Peyer's patch (tissue), 4 donors: Measurements from ENCODE around the gene USP47. TPM values are rescaled to one million over a fixed set of nuclear protein-coding genes. Genes with fewer than 3 reads are reported as not detected.

Source experiments
- DNase-seq, 3 donors: peaks; one replicate each; pipeline ENCODE4 v3.0.0-alpha.2; 2017 to 2019
- H3K27ac ChIP-seq, 4 donors: fragments of 200-600 bp; sonication (generic); one replicate each; pipeline ENCODE4 v1.5.1; 2016 to 2019
- H3K27me3 ChIP-seq, 2 donors: fragments of 200-600 bp; sonication (generic); one replicate each; pipeline ENCODE4 v1.5.1; 2019
- H3K36me3 ChIP-seq, 3 donors: fragments of 200-600 bp; sonication (generic); one replicate each; pipeline ENCODE4 v1.5.1; 2016 to 2019
- H3K4me1 ChIP-seq, 4 donors: fragments of 200-600 bp; sonication (generic); one replicate each; pipeline ENCODE4 v1.5.1; 2016 to 2019
- H3K4me3 ChIP-seq, 4 donors: fragments of 200-600 bp; sonication (generic); 1 replicate in 3 of 4; 2 replicates in 1 of 4; pipeline ENCODE4 v1.5.1; 2016 to 2019; ENCODE audit warnings: mild to moderate bottlenecking in 1 of 4
- H3K9me3 ChIP-seq, 4 donors: fragments of 200-600 bp; sonication (generic); one replicate each; pipeline ENCODE4 v1.5.1; 2016 to 2019; ENCODE audit warnings: mild to moderate bottlenecking in 1 of 4
- POLR2A ChIP-seq, 2 donors: fragments of 450-650 bp; IDR thresholded peaks; one replicate each; pipeline ENCODE4 v1.5.1; 2017; ENCODE audit warnings: antibody characterized with exemption in 2 of 2, mild to moderate bottlenecking in 2 of 2, moderate library complexity in 2 of 2
- total RNA-seq, 4 donors: library from RNA; depleted of rRNA; stranded (reverse); fragments of >200 nt; gene quantifications; one replicate each; pipeline ENCODE4 v1.1.0, GENCODE V29; 2016
- TF ChIP-seq, protein P1 (sequence below), 6 experiments: fragments of 450-650 bp in 4 of 6; fragments of 200-600 bp in 2 of 6; sonication (generic) in 1 of 6; IDR thresholded peaks; one replicate each; pipeline ENCODE4 v1.5.1; 2017 to 2019; ENCODE audit warnings: antibody characterized with exemption in 6 of 6, mild to moderate bottlenecking in 3 of 6, moderate library complexity in 1 of 6

USP47 gene
- total RNA-seq, 4 donors from 2014 or later: 62.5 to 170 (median 66.4) TPM

- no peak overlapping the region for H3K4me3 ChIP-seq
- H3K9me3 ChIP-seq: no peaks in the 10 kb centered on the region
- no peak for DNase-seq
- no peaks in the 10 kb centered on the region for H3K36me3 ChIP-seq
- H3K27me3 ChIP-seq: no peaks in the 10 kb centered on the region
- TF ChIP-seq, protein P1, sequence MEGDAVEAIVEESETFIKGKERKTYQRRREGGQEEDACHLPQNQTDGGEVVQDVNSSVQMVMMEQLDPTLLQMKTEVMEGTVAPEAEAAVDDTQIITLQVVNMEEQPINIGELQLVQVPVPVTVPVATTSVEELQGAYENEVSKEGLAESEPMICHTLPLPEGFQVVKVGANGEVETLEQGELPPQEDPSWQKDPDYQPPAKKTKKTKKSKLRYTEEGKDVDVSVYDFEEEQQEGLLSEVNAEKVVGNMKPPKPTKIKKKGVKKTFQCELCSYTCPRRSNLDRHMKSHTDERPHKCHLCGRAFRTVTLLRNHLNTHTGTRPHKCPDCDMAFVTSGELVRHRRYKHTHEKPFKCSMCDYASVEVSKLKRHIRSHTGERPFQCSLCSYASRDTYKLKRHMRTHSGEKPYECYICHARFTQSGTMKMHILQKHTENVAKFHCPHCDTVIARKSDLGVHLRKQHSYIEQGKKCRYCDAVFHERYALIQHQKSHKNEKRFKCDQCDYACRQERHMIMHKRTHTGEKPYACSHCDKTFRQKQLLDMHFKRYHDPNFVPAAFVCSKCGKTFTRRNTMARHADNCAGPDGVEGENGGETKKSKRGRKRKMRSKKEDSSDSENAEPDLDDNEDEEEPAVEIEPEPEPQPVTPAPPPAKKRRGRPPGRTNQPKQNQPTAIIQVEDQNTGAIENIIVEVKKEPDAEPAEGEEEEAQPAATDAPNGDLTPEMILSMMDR (IDR thresholded peaks at IDR 0.05): no peak
- TF ChIP-seq POLR2A (IDR thresholded peaks at IDR 0.05): no peak
- no peak overlapping the region for H3K27ac ChIP-seq
- H3K4me1 ChIP-seq: no peaks in the 10 kb centered on the region
Observed at GRCh38 chr11:11964774-11965150, 123.0 kb downstream of the USP47 start.

DNA sequence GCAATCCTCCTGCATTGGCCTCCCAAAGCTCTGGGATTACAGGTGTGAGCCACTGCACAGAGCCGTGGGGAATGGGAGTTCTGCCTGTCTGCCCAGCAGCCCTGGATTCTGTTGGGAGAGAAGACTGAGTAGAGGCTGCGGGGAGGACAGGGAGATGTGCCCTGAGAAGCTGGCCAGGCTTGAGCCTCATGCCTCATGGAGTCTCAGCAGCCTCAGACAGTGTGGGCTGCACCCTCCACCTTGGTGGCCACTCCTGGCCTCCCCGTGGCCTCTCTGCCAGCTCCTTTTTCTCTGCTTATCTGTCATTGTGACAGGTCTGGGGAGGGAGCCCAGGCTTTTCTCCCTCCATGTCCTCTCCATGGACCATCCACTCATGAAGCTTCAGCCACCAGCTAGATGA, 123.4 kb downstream of the USP47 start:
- Histone ChIP-seq H3K4me3 (no peak overlapping the region), H3K27ac (no peak overlapping the region), H3K4me1 (no peaks in the 10 kb centered on the region), H3K36me3 (no peaks in the 10 kb centered on the region), H3K9me3 (no peaks in the 10 kb centered on the region), H3K27me3 (no peaks in the 10 kb centered on the region)
- no peak for DNase-seq
- TF ChIP-seq, protein P1 (IDR thresholded peaks at IDR 0.05): no peak
- TF ChIP-seq POLR2A (IDR thresholded peaks at IDR 0.05): no peak

DNA sequence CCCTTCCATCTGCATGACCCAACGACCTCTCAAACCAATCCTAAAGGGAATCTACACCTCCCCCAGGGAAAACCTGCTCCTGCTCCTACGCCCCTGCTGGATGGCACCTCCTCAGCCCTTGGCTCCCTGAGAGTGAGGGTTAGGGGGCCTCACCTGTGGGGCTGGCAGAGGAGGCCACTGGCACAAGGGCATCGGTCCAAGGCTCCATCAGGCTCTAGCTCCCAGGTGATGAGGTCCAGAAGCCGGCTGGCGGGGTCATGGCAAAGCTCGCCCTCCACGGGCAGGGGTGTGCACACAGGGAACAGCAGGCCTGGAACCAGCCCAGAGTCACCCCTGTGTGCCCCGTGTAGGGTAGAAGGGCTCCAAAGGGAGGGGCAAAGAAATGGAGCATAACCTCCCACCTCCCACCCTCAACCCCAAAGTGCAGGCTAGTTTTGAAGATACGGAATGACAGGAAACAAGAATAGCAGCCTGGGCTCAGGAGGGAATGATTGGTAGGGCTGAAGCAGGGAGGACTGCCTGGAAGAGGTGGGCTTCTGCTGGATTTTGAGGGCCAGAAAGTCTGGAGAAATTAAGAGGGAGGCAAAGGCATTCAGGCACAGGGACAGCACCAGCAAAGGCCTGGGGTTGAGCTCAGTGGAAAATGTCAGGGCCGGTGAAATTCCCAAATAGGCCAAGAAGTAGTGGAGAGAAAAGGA, 124.0 kb downstream of the USP47 start:
- Histone ChIP-seq H3K9me3 (no peaks in the 10 kb centered on the region), H3K27ac (no peak overlapping the region), H3K36me3 (no peaks in the 10 kb centered on the region), H3K4me3 (no peak overlapping the region), H3K4me1 (no peaks in the 10 kb centered on the region), H3K27me3 (no peaks in the 10 kb centered on the region)
- TF ChIP-seq, protein P1 (IDR thresholded peaks at IDR 0.05): no peak
- no peak for TF ChIP-seq POLR2A (IDR thresholded peaks at IDR 0.05)
- no peak for DNase-seq

- Histone ChIP-seq H3K27me3 (no peaks in the 10 kb centered on the region), H3K9me3 (no peaks in the 10 kb centered on the region), H3K27ac (no peak overlapping the region), H3K4me3 (no peak overlapping the region), H3K36me3 (no peaks in the 10 kb centered on the region), H3K4me1 (no peaks in the 10 kb centered on the region)
- no peak for DNase-seq
- TF ChIP-seq POLR2A (IDR thresholded peaks at IDR 0.05): no peak
- TF ChIP-seq, protein P1 (IDR thresholded peaks at IDR 0.05): no peak
Observed at GRCh38 chr11:11966354-11966741, 124.6 kb downstream of the USP47 start.

GRCh38 chr11:11966826-11967668, 125.3 kb downstream of the USP47 start:
- no peaks in the 10 kb centered on the region for H3K27me3 ChIP-seq
- no peak overlapping the region for H3K27ac ChIP-seq
- no peak overlapping the region for H3K4me3 ChIP-seq
- H3K4me1 ChIP-seq: no peaks in the 10 kb centered on the region
- DNase-seq: peak; percentile 50 to 84 (median 73)
- H3K36me3 ChIP-seq: no peaks in the 10 kb centered on the region
- no peaks in the 10 kb centered on the region for H3K9me3 ChIP-seq
- TF ChIP-seq, protein P1 (IDR thresholded peaks at IDR 0.05): peak in 5 of 6 experiments; percentile 52 to 67 (median 62)
- TF ChIP-seq POLR2A (IDR thresholded peaks at IDR 0.05): no peak
